Stimulated activated naive CD8-positive, alpha-beta T cell treated with anti-CD3 and anti-CD28 coated beads, Interleukin-15, Interleukin-2, amounts not matched to agents 100 ng/mL and 50 ng/mL, for 24 hours (primary cell): Measurements from ENCODE around the gene OTUD5.
"Not testable (repeated sequence)": the region's sequence is repeated elsewhere in the genome, so short reads cannot be mapped to it uniquely, and the experiment has no call there.

Experiments
- H3K27ac Mint-ChIP-seq: one replicate; pipeline ENCODE4 v1.8.0; 2021; ENCODE audit warnings: mild to moderate bottlenecking, mixed read lengths
- H3K27me3 Mint-ChIP-seq: one replicate; pipeline ENCODE4 v1.8.0; 2021; ENCODE audit warnings: mixed read lengths
- H3K36me3 Mint-ChIP-seq: one replicate; pipeline ENCODE4 v1.8.0; 2021; ENCODE audit warnings: low read depth, mixed read lengths
- H3K4me1 Mint-ChIP-seq: one replicate; pipeline ENCODE4 v1.8.0; 2021; ENCODE audit warnings: low read depth, mixed read lengths
- H3K4me3 Mint-ChIP-seq: one replicate; pipeline ENCODE4 v1.8.0; 2021; ENCODE audit warnings: mild to moderate bottlenecking, mixed read lengths
- H3K9me3 Mint-ChIP-seq: one replicate; pipeline ENCODE4 v1.8.0; 2021; ENCODE audit warnings: mixed read lengths

OTUD5 gene

GRCh38 chrX:48897157-48897624 lies 60.2 kb downstream of the OTUD5 start:
- no peaks in the 10 kb centered on the region for H3K27me3 Mint-ChIP-seq
- no peaks in the 10 kb centered on the region for H3K9me3 Mint-ChIP-seq
- peak overlapping the region; percentile 96 for H3K27ac Mint-ChIP-seq
- peaks cover 15% of the 10 kb centered on the region for H3K36me3 Mint-ChIP-seq
- peak overlapping the region; percentile 96 for H3K4me3 Mint-ChIP-seq
- H3K4me1 Mint-ChIP-seq, result peaks cover 25% of the 10 kb centered on the region

GRCh38 chrX:48896611-48897011 lies 60.8 kb downstream of the OTUD5 start:
- Mint-ChIP-seq H3K4me1 (peaks cover 25% of the 10 kb centered on the region), H3K4me3 (peak overlapping the region; percentile 96), H3K36me3 (peaks cover 10% of the 10 kb centered on the region), H3K9me3 (no peaks in the 10 kb centered on the region), H3K27me3 (no peaks in the 10 kb centered on the region), H3K27ac (peak overlapping the region; percentile 96)

- no peaks in the 10 kb centered on the region for H3K9me3 Mint-ChIP-seq
- H3K4me1 Mint-ChIP-seq, result peaks cover 35% of the 10 kb centered on the region
- H3K36me3 Mint-ChIP-seq, result peaks cover 5% of the 10 kb centered on the region
- no peak overlapping the region for H3K27ac Mint-ChIP-seq
- H3K27me3 Mint-ChIP-seq, result no peaks in the 10 kb centered on the region
- no peak overlapping the region for H3K4me3 Mint-ChIP-seq
Measured at GRCh38 chrX:48894891-48895290, 62.5 kb downstream of the OTUD5 start.

- Mint-ChIP-seq H3K4me3 (no peak overlapping the region), H3K27ac (no peak overlapping the region), H3K27me3 (no peaks in the 10 kb centered on the region)
Measured at GRCh38 chrX:48893556-48894348, 63.7 kb downstream of the OTUD5 start.

GRCh38 chrX:48892896-48893295 lies 64.5 kb downstream of the OTUD5 start:
- Mint-ChIP-seq H3K4me1 (peaks cover 28% of the 10 kb centered on the region), H3K36me3 (peaks cover 5% of the 10 kb centered on the region), H3K27me3 (no peaks in the 10 kb centered on the region), H3K27ac (no peak overlapping the region), H3K4me3 (no peak overlapping the region), H3K9me3 (no peaks in the 10 kb centered on the region)

More at GRCh38 chrX:48893556-48894348, 63.7 kb downstream of the OTUD5 start:
- Mint-ChIP-seq H3K9me3 (no peaks in the 10 kb centered on the region), H3K4me1 (peaks cover 35% of the 10 kb centered on the region), H3K36me3 (peaks cover 5% of the 10 kb centered on the region)

- Mint-ChIP-seq H3K4me1 (peaks cover 21% of the 10 kb centered on the region), H3K36me3 (peaks cover 5% of the 10 kb centered on the region), H3K27ac (peak overlapping the region; percentile 26), H3K4me3 (peak overlapping the region; percentile 63), H3K9me3 (no peaks in the 10 kb centered on the region), H3K27me3 (no peaks in the 10 kb centered on the region)
Measured at GRCh38 chrX:48891402-48892288, 65.8 kb downstream of the OTUD5 start.

GRCh38 chrX:48890934-48891401 lies 66.4 kb downstream of the OTUD5 start:
- no peaks in the 10 kb centered on the region for H3K27me3 Mint-ChIP-seq
- peaks cover 16% of the 10 kb centered on the region for H3K4me1 Mint-ChIP-seq
- H3K27ac Mint-ChIP-seq, result peak overlapping the region; percentile 78
- peaks cover 5% of the 10 kb centered on the region for H3K36me3 Mint-ChIP-seq
- peak overlapping the region; percentile 75 for H3K4me3 Mint-ChIP-seq
- H3K9me3 Mint-ChIP-seq, result no peaks in the 10 kb centered on the region

- no peaks in the 10 kb centered on the region for H3K9me3 Mint-ChIP-seq
- H3K4me3 Mint-ChIP-seq, result peak overlapping the region; percentile 75
Measured at GRCh38 chrX:48890296-48890925, 67.0 kb downstream of the OTUD5 start.

GRCh38 chrX:48886586-48886985 lies 70.8 kb downstream of the OTUD5 start:
- not testable (repeated sequence) for H3K4me1 Mint-ChIP-seq

More at GRCh38 chrX:48890296-48890925, 67.0 kb downstream of the OTUD5 start:
- no peaks in the 10 kb centered on the region for H3K27me3 Mint-ChIP-seq
- H3K27ac Mint-ChIP-seq, result peak overlapping the region; percentile 78
- H3K36me3 Mint-ChIP-seq, result peaks cover 3% of the 10 kb centered on the region
- peaks cover 16% of the 10 kb centered on the region for H3K4me1 Mint-ChIP-seq

GRCh38 chrX:48883729-48884128 lies 73.7 kb downstream of the OTUD5 start:
- no peaks in the 10 kb centered on the region for H3K36me3 Mint-ChIP-seq
- no peaks in the 10 kb centered on the region for H3K27me3 Mint-ChIP-seq
- H3K4me3 Mint-ChIP-seq, result no peak overlapping the region
- no peaks in the 10 kb centered on the region for H3K4me1 Mint-ChIP-seq
- H3K9me3 Mint-ChIP-seq, result no peaks in the 10 kb centered on the region
- H3K27ac Mint-ChIP-seq, result no peak overlapping the region

More at GRCh38 chrX:48886586-48886985, 70.8 kb downstream of the OTUD5 start:
- H3K36me3 Mint-ChIP-seq, H3K27me3 Mint-ChIP-seq, H3K4me3 Mint-ChIP-seq, H3K27ac Mint-ChIP-seq, H3K9me3 Mint-ChIP-seq: not testable (repeated sequence)

- not testable (repeated sequence) for H3K4me3 Mint-ChIP-seq, H3K4me1 Mint-ChIP-seq, H3K9me3 Mint-ChIP-seq
Measured at GRCh38 chrX:48876944-48877343, 80.5 kb downstream of the OTUD5 start.

More at GRCh38 chrX:48876944-48877343, 80.5 kb downstream of the OTUD5 start:
- H3K27me3 Mint-ChIP-seq, H3K36me3 Mint-ChIP-seq, H3K27ac Mint-ChIP-seq: not testable (repeated sequence)
